ENCODE data around the gene TPRG1L.

Gene TPRG1L

DNA sequence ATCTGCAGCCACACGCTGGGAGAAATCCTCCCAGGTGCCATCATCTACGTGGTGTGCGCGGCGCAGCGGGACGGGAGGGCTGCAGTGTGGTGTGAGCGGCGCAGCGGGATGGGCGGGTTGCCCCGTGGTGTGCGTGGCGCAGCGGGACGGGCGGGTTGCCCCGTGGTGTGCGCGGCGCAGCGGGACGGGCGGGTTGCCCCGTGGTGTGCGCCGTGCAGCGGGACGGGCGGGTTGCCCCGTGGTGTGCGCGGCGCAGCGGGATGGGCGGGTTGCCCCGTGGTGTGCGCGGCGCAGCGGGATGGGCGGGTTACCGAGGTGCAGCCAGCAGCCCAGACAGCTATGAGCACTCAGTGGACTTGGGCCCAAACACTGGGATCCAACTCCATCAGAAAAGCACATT, 20.4 kb downstream of the TPRG1L start:
- no peak for DNase-seq (ENCODE audit: low read depth in 3 of 3)

DNA sequence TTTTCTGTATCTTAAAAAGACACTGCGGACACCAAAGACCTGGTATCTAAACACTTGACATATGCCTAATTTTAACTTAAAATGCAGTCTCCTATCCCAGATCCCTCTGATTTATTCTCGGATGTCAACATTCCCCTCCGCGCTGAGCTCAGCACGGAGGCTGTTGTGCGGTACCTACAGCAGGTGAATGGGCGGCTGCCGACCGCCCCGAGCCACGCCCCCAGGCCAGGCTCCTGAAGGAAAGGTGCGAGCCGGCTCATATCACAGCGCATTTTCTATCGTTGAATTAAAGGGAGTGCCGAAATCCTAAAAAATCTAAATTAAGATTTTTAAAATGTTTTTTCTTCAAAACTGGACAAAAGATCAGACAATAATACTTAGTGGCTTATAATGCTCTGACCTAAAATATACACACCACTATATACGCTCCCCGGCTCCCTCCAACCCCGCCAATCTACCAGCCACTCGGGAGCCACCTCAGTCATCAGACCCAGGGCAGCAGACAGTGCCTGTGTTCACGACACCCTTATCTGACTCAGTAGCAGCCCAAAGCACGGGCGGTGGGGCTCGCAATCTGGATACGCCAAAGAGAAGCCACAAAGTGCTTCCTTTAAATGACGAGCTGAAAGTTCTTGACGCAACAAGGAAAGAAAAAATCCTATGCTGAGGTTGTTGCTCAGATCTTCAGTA, 21.0 kb downstream of the TPRG1L start:
- DNase-seq (ENCODE audit: low read depth in 3 of 3): no peak

DNA sequence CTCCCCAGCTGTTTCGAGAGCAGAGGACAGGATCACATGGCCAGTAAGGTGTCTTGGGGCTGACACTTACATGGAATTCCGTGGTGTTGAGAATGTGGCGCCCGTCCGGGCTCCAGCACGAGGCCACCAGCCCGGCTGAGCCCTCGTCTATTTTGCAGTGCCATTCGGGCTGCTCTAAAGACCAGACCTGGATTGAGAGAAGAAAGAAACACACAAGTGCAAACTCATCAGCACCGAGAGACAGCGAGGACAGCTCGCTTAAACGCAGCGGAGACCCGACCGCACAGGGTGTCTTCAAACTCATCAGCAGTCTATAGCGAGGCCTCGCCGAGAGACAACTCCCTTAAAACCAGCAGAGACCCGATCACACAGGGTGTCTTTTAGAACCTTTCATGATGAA, 21.8 kb downstream of the TPRG1L start:
- no peak for DNase-seq (ENCODE audit: low read depth in 3 of 3)

DNA sequence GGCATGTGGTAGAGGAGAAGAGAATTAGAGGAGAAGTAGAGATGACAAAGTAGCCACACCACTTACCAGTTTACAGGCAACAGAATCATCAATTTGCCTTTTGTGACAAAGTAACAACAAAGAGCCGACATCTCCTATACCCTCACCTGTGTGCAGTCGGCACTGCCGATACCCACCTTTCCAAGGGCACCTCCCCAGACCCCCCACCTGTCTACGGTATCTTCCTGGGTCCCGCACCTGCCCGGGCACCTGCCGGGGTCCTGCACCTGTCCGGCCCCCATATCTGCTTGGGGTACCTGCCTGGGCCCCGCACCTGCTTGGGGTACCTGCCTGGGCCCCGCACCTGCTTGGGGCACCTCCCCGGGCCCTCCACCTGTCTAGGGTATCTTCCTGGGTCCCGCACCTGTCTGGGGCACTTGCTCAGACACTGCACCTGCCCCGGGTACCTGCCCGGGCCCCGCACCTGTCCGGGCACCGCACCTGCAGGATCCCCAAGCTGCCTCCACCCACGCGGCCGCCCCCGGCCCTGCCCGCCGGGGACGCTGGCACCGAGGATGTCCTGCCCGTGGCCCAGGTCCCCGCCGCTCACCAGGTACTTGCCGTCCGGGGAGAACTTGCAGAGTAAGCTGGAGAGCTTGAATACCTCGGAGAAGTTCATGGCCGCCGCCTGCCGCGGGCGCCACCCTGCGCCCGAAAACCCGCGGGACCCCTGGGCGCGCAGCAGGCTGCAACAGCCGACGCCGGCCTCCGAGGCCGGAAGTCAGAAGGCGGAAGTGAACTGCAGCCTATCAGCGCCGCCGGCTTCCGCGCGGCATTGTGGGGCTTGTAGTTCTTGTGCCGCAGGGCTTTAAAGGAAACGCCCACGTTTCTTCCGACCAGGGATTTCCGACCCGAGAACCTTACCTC, 24.8 kb downstream of the TPRG1L start, which contains the start of gene WRAP73:
WRAP73 (minus strand) TSS at position 762 of the 906 bp plus-strand sequence; CDS start at position 658, 104 bp downstream.
- peak; percentile 68 to 85 (median 85) for DNase-seq (ENCODE audit: low read depth in 3 of 3)

GRCh38 chr1:3650248-3651025, 25.6 kb downstream of the TPRG1L start:
- peak in 1 of 3 experiments; percentile 8 for DNase-seq (ENCODE audit: low read depth in 3 of 3)

DNA sequence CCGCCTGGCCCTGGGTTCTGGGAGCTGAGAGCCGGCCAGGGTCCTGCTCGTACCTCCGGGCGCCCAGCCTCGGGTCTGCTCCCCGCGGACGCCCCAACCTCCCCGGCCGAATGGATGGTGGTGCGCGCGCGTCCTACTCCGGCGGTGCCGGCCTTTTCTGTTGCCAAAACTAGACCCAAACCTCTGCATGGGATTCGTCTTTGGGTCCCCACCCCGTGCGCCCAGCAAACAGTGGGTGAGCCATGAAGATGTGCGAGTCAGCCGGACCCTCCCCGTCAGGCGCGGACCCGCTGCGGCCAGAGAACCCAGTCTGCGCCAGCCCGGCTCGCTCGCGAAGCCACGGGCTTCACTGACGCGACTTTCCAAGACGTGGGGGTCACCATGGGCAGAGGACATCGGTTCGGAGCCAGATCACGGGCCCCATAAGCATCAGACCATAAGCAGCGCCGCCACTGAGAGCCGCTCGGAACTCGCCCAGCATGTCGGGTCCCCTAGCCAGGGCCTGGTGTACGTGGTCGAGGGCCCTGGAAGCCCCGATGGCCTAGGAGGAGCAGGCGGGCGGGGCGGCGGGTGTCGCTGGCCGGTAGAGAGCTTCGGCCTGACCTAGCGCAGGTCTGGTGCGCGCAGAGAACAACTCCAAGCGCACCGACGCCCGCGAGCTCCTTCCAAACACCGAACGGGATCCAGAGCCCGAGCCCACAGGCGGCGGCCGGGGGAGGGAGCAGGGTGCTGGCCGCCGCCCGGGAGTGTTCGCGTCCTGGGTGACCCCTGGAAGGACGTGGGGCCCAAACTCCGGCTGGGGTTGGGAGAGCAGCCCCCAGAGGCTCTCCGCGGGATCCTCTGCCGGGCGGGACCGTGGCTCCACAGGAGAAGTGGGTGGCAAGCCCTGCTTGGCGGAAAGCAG, 26.5 kb downstream of the TPRG1L start:
- DNase-seq (ENCODE audit: low read depth in 3 of 3): peak in 1 of 3 experiments; percentile 12

DNA sequence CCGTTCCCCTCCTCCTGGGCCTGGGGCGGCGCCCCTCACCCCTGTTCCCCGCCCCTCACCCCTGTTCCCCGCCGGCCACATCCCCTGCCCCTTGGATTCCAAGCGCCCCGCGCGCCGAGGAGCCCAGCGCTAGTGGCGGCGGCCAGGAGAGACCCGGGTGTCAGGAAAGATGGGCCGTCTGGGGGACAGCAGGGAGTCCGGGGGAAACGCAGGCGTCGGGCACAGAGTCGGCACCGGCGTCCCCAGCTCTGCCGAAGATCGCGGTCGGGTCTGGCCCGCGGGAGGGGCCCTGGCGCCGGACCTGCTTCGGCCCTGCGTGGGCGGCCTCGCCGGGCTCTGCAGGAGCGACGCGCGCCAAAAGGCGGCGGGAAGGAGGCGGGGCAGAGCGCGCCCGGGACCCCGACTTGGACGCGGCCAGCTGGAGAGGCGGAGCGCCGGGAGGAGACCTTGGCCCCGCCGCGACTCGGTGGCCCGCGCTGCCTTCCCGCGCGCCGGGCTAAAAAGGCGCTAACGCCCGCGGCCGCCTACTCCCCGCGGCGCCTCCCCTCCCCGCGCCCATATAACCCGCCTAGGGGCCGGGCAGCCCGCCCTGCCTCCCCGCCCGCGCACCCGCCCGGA, 27.2 kb downstream of the TPRG1L start, which contains the start of gene TP73:
TP73 (plus strand) TSS at position 587 of the 618 bp plus-strand sequence. CDS start 29,850 bp downstream, outside the sequence.
- DNase-seq (ENCODE audit: low read depth in 3 of 3): peak in 1 of 3 experiments; percentile 18

DNA sequence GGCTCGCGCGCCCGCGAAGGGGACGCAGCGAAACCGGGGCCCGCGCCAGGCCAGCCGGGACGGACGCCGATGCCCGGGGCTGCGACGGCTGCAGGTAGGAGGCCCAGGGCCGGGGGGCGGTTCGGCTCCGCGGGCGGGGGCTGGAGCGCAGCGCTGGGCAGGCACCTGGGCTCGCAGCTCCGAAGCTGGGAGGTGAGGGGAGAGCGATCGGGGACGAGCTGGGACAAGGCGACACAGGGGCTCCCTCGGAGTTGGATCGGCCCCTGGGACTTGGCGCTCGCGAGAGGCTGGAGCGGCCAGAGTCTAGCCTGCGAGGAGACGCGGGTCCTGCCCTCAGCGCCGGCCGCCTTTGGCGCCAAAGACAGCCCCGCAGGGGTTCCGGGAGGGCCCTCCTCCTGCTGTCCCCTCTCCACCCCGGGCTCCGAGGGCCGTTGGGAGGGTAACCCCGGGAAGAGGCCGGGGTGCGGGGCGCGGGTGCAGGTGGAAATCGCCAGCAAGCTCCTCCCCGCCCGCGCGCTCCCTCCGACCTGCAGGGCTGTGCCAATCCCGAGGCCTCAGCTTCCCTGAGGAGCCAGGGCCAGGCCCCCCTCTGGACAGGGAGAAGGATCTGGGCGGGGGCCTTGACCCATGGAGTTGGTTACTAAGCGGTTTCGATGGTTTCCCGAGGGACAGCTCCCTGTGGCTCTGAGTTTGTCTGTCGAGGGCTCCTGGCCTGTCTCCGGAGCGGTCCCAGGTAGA, 27.9 kb downstream of the TPRG1L start:
- no peak for DNase-seq (ENCODE audit: low read depth in 3 of 3)

DNA sequence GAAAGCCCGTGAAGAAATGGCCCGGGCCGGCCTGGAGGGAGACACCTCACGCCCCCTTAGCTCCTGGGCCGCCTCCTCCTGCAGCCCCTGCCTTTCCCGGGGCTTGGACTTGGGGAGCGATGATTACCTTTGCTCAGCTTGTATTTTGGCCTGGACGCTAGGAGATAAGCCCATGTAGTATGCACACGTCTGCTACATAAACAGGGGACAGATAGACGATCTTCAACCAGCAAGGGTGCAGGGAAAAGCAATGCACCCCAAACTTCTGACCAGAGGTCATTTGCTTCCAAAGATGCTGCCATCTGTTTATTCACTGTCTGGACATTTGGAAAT, 28.4 kb downstream of the TPRG1L start:
- DNase-seq (ENCODE audit: low read depth in 3 of 3): no peak

DNA sequence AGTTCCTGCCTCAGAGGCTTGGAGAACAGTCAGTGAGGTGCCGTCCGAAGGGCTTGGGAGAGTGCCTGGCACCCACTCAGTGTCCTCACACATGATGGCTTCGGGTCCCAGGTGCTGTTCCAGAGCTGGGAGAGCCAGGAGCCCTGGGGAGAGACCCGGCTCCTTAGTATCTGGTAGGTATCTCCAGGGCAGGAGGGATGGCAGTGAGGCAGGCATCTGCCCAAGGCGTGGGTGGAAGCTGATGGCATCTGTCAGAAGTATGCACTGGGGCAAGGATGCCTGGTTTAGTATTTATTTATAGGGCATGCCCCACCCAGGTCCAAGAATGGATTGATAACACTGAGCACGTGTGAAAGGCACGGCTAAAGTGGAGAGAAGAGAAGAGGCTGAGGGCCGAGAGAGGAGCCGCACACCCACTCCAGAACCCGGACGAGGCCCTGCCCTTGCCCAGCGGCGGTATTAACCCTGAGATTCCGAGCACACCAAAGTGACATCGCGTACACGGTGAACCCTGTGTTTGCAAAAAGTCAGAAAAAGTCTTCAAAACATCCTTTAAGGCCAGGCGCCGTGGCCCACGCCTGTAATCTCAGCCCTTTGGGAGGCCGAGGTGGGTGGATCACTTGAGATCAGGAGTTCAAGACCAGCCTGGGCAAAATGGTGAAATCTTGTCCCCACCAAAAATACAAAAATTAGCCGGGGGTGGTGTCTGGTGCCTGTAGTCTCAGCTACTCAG, 29.9 kb downstream of the TPRG1L start:
- DNase-seq (ENCODE audit: low read depth in 3 of 3): no peak

GRCh38 chr1:3656450-3657095, 31.8 kb downstream of the TPRG1L start:
- no peak for DNase-seq (ENCODE audit: low read depth in 3 of 3)

DNA sequence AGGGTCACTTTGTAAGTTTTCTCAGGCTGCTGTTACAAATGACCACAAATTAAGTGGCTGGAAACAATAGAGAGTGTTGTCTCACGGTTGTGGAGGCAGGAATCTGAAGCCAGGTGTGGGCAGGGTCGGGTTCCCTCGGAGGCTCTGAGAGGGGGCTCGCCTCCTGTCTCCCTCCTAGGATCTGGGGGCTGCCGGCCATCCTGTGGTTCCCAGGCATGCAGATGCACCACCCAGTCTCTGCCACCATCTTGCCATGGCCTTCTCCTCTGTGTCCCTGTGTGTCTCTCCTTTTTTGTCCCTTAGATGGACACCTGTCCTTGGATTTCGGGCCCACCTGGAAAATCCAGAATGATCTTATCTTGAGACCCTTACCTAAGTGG, 32.3 kb downstream of the TPRG1L start:
- no peak for DNase-seq (ENCODE audit: low read depth in 3 of 3)

GRCh38 chr1:3657578-3658230, 32.9 kb downstream of the TPRG1L start:
- no peak for DNase-seq (ENCODE audit: low read depth in 3 of 3)

DNA sequence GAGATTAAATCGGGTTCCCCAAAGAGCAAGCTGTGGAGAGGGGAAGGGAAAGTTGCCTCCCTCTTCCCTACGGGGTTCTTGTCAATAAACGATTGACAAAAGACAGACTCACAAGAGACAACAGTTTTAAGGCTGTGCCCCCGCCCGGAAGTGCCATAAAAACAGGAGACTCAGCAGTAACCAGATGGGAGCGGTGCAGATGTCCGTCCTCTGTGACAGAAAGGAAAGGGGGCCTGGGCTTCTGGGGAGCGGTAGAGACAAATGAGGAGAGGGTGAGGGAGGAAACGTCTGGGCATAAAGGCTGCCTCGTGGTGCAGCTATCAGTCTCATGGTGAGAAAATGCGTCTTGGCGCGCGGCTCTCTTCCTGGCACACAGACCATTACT, 33.4 kb downstream of the TPRG1L start:
- no peak for DNase-seq (ENCODE audit: low read depth in 3 of 3)

- DNase-seq (ENCODE audit: low read depth in 3 of 3): no peak
Measured at GRCh38 chr1:3659093-3659492, 34.3 kb downstream of the TPRG1L start.

- DNase-seq (ENCODE audit: low read depth in 3 of 3): no peak
Measured at GRCh38 chr1:3660704-3661103, 35.9 kb downstream of the TPRG1L start.

- DNase-seq (ENCODE audit: low read depth in 3 of 3): no peak
Measured at GRCh38 chr1:3661631-3662030, 36.8 kb downstream of the TPRG1L start.

DNA sequence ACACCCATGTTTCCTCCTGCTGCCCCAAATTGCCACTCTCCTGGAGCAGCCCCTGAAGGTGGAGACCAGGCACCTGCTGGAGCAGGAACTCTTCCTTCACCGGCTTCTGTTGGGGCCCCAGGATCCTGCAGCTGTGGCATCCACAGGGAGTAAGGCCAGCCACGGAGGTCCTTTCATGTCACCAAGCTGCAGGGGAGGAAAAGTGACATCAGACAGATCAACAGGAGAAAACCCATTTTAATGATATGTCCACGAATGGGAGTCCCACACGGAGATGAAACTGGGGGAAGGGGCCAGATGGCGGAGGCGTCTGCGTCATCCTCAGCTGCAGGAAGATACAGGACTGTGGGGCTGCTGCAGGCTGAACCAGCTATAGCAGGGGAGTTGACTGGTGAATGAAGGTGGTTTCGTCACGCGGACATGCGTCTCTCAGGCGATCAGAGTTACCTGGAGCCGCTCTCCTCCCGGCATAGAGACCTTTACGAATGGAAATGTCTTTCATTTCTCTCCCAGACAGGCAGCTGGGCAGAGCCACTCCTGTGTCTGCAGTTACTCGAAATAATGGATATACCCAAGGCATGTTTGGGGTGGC, 37.4 kb downstream of the TPRG1L start:
- no peak for DNase-seq (ENCODE audit: low read depth in 3 of 3)

Data from stimulated activated CD4-positive, alpha-beta T cell treated with anti-CD3 and anti-CD28 coated beads, TNF-alpha, amount 100 ng/mL, for 4 hours (primary cell).